ENCODE results near the gene PTGDR.
A peak's percentile ranks its signal among the peaks of the same experiment; 100 is the strongest.

The PTGDR gene, protein sequence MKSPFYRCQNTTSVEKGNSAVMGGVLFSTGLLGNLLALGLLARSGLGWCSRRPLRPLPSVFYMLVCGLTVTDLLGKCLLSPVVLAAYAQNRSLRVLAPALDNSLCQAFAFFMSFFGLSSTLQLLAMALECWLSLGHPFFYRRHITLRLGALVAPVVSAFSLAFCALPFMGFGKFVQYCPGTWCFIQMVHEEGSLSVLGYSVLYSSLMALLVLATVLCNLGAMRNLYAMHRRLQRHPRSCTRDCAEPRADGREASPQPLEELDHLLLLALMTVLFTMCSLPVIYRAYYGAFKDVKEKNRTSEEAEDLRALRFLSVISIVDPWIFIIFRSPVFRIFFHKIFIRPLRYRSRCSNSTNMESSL

DNA sequence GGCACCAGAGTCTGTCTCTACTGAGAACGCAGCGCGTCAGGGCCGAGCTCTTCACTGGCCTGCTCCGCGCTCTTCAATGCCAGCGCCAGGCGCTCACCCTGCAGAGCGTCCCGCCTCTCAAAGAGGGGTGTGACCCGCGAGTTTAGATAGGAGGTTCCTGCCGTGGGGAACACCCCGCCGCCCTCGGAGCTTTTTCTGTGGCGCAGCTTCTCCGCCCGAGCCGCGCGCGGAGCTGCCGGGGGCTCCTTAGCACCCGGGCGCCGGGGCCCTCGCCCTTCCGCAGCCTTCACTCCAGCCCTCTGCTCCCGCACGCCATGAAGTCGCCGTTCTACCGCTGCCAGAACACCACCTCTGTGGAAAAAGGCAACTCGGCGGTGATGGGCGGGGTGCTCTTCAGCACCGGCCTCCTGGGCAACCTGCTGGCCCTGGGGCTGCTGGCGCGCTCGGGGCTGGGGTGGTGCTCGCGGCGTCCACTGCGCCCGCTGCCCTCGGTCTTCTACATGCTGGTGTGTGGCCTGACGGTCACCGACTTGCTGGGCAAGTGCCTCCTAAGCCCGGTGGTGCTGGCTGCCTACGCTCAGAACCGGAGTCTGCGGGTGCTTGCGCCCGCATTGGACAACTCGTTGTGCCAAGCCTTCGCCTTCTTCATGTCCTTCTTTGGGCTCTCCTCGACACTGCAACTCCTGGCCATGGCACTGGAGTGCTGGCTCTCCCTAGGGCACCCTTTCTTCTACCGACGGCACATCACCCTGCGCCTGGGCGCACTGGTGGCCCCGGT lies at the start of gene PTGDR:
TSS of gene PTGDR (plus strand) at position 198 of the 778 bp plus-strand sequence. CDS start at position 315, 117 bp downstream.
- DNase-seq (ENCODE audit: low read depth), result peak; percentile 19

- no peak for DNase-seq (ENCODE audit: low read depth)
Measured at GRCh38 chr14:52219488-52220084, 47.9 kb upstream of the PTGDR start.

GRCh38 chr14:52220924-52221811 lies 46.3 kb upstream of the PTGDR start:
- DNase-seq (ENCODE audit: low read depth), result no peak

GRCh38 chr14:52222901-52223300 lies 44.6 kb upstream of the PTGDR start:
- no peak for DNase-seq (ENCODE audit: low read depth)

DNA sequence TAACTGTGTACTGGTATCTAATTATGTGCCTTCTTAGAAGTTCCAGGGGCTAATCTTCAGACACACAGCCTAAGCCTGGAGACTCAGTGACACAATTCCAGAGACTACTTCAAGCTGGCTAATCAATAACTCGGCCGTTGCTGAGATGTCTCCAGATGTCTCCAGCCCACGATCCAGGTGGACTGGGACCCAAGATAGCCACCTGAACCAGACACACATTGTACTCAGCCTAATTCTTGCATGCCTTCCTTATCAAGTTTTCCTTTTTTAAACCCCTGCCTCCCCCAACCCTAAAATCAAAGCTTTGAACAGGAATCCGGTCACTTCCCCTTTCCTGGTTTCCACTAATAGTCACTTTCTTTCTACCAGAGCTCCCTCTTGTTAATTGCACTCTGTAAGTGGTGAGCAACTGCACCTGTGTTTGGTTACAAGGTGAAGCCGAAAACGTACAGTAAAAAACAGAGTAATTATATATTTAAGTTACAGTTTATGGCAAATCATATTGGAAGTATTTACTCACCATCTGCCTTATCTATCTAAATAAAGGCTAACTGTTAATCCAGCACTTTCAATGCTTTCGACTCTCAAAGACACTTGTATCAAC lies 39.8 kb upstream of the PTGDR start:
- DNase-seq (ENCODE audit: low read depth), result no peak

GRCh38 chr14:52233693-52234092 lies 33.8 kb upstream of the PTGDR start:
- no peak for DNase-seq (ENCODE audit: low read depth)

DNA sequence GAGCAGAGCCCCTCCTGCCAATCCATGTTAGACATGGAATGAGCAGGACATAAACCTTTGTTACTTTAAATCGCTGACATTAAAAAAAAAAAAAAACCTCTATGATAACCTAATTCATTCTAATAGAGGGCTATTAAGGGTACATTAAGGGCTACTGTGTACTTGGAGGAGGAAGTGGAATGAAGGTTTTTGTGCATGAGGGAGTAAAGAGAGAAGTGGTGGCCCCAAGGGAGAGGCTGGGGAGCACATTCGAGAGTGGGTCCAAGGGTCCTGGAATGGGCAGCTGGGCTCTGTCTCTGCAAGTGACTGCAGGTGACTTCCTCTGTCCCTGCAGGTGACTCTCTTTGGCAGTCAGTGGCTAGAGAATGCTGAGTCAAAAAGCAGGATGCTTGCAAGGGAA lies 32.1 kb upstream of the PTGDR start:
- no peak for DNase-seq (ENCODE audit: low read depth)

DNA sequence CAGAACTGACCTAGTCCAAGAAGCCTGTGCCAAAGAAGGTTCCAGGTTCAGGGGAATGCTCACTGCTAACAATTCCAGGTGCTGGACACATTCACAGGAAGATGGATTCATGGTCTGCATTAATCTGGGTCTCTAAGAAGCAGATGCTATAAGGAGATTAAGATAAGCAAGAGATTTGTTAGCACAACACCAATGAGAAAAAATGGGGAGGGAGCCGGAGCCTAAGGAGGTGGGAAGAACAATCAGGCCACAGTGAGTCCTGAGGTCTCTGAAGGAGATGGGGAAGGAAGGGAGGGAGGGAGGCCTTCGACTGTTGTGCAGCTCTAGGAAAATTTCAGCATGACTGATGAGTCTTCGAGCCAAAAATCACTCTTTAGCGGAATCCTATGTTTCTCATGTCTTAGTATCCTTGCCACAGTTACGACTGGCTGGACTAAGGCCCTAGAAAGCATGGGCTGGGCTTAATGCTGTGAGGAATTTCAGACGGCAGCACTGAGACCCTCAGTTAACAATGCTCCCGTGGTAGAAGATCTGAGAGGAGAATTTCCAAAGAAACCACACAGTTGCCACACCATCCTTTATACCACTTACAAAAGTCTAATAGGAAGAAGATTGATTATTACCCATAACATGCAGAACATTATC lies 31.5 kb upstream of the PTGDR start:
- DNase-seq (ENCODE audit: low read depth), result no peak

GRCh38 chr14:52238682-52239081 lies 28.8 kb upstream of the PTGDR start:
- DNase-seq (ENCODE audit: low read depth), result no peak

- no peak for DNase-seq (ENCODE audit: low read depth)
Measured at GRCh38 chr14:52240623-52241022, 26.9 kb upstream of the PTGDR start.

DNA sequence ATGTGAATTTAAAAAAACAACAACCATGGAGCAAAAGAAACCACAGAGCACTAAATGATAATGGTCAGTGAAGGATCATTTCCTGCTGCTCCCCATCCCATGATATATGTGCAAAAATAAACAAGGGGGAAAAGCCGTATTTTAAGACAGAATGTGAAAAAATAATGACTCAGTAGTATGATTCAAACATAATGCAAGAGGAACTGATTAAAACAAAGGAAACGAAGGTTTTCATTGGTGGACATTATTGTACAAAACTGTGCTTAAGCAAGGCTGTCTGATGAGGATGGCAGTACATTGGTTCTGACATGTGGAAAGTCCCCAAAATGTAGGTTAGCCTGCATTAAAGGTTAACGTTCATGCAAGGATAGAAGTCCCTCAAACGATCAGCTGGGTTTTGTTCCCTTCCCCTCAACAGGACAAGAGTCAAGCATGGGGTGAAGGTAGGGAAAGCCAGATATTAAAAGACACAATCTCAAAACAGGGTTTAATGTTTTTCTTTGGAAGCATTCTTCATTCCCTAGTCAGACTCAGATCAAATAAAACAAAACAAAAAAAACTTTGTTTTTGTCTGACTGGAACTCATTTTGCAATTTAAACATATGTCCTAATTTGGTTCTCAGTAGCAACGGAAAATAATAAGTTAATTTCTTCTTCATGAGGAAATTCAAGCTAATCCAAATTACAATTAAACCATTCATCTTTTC lies 26.3 kb upstream of the PTGDR start:
- DNase-seq (ENCODE audit: low read depth), result no peak

DNA sequence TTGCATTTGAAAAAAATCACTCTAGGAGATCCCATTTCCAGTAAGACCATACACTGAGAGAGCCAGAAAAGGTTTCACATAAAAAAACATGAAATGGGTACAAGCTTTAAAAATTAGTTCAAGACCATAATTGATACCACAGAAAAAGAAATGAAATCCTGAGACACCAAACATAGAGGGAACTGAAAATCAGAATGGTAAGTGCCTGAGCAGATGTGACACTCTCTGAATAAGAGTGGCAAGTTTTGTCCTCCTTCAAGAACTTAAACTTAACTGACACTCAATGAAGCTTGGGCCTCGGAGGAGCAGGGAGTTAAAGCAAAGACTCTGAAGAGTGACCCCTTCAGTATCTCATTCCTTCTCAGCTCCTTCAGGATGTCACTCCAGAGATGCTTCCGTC lies 23.2 kb upstream of the PTGDR start:
- no peak for DNase-seq (ENCODE audit: low read depth)

GRCh38 chr14:52244997-52245396 lies 22.5 kb upstream of the PTGDR start:
- DNase-seq (ENCODE audit: low read depth), result no peak

- DNase-seq (ENCODE audit: low read depth), result no peak
Measured at GRCh38 chr14:52248057-52248456, 19.4 kb upstream of the PTGDR start.

- no peak for DNase-seq (ENCODE audit: low read depth)
Measured at GRCh38 chr14:52251724-52252123, 15.8 kb upstream of the PTGDR start.

DNA sequence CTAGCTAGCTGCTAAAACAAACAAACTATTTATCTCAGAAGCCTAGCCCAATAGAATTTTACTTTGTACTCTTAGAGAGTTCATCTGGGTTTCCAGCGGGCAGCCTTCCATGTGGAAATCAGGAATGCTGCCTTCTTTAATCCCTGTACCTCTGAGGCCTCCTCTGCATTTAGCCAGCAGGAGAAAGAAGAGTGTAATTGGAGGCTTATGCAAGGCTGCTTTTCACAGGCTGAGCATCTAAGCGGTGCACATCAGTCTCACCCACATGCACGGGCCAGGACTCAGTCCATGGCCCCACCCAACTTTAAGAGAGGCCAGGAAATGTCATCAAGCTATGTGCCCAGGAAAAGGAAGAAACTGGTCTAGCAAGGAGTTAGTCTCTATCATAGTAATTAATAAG lies 14.0 kb upstream of the PTGDR start:
- DNase-seq (ENCODE audit: low read depth), result no peak

DNA sequence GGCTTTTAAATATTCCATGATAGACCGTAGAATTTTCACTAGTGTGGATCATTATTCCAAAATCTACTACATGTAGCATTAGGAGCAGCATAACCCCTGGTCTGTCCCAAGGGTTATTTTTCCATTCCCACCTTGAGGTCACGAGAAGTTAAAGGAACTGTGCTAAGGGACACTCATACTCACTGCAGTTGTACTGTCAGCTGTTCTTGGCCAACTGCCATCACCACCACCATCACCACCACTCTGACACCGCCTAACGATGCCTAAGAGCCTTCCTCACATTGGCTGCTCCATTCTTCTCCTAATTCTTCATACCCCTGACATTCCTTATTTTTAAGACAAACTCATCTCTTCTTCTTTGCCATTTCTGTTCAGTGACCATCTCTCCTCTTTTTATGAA lies 13.4 kb upstream of the PTGDR start:
- no peak for DNase-seq (ENCODE audit: low read depth)

DNA sequence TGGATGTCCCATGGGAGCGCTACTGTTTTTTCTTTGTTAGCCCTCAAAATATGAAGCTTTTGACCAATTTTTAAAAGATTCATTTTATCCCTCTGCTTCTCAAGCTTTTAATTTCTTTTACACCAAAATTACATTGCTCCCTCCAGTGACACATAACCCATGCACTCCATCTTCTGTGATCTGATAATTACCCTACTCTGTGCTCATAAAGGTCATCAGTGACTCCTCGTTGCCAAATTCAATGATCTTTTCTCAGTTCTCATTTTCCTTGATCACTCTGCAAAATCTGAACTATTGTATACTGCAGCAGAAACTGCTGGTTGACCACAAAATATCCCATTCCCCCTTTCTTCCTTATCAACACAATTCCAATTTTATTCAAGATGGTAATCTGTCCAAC lies 8.7 kb upstream of the PTGDR start:
- DNase-seq (ENCODE audit: low read depth), result no peak

- DNase-seq (ENCODE audit: low read depth), result no peak
Measured at GRCh38 chr14:52259434-52259833, 8.1 kb upstream of the PTGDR start.

DNA sequence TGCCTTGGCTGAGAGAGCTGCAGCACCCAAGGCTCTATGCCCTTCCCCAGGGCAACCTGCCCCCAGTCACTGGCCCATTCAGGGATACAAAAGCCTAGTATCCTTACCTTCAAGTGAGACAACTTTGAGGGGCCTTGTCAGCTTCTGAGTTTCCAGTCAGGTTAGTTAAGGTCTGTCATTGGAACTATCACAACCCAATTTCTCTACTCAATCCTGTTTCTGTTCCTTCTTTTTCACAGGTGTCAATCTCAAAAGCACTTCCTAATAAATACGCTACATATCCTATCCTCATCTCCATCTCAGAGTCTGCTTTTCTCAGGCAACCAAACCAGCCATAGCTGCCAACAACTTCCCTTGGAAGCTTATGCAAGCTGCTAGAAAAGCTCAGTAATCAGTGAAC lies 4.9 kb upstream of the PTGDR start:
- no peak for DNase-seq (ENCODE audit: low read depth)

DNA sequence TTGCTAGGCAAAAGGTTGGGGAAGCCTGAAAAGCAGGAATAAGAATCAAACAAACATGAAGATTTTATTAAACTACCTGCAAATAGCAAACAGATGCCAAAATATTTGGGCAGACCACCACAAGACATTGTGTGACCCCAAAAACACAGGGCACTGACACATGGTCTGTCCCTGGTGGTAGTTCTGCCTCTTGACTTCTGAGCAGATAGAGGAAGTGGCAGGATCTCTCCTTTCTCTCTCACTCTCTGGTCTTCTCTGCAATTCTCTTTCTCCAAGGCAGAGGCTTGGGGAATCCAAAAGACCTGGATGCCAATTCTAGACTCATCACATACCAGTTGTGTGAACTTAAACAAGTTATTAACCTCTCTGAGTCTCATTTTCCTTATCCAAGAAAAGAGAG lies 4.3 kb upstream of the PTGDR start:
- no peak for DNase-seq (ENCODE audit: low read depth)
